Smooth muscle cell (in vitro differentiated cells): Measurements from ENCODE around the gene AGBL3. TPM values are rescaled to one million over a fixed set of nuclear protein-coding genes. Genes with fewer than 3 reads are reported as not detected.

Source experiments
- DNase-seq: peaks from one replicate; lab custom pipeline; 2025; ENCODE audit not compliant: unreplicated experiment; lab: John Stamatoyannopoulos, UW
- H2AFZ ChIP-seq: fragments of 200-600 bp; sonication (generic); 2 replicates; pipeline ENCODE4 v1.6.0; 2016; ENCODE audit warnings: antibody characterized with exemption, low read depth, mild to moderate bottlenecking
- H3F3A ChIP-seq: fragments of 200-600 bp; sonication (generic); 2 replicates; pipeline ENCODE4 v1.6.0; 2017; ENCODE audit warnings: antibody characterized with exemption, low read depth
- H3K27ac ChIP-seq: fragments of 200-600 bp; sonication (generic); 2 replicates; pipeline ENCODE4 v1.5.1; 2016; ENCODE audit warnings: low read depth, mild to moderate bottlenecking
- H3K27me3 ChIP-seq: fragments of 200-600 bp; sonication (generic); 2 replicates; pipeline ENCODE4 v1.6.1; 2016; ENCODE audit warnings: low read depth, mild to moderate bottlenecking
- H3K36me3 ChIP-seq: fragments of 200-600 bp; sonication (generic); 2 replicates; pipeline ENCODE4 v1.5.1; 2016; ENCODE audit warnings: low read depth
- H3K4me1 ChIP-seq: fragments of 200-600 bp; sonication (generic); 2 replicates; pipeline ENCODE4 v1.5.1; 2016; ENCODE audit warnings: low read depth
- H3K4me2 ChIP-seq: fragments of 200-600 bp; sonication (generic); 2 replicates; pipeline ENCODE4 v1.6.0; 2016; ENCODE audit warnings: mild to moderate bottlenecking
- H3K4me3 ChIP-seq: fragments of 200-600 bp; sonication (generic); 2 replicates; pipeline ENCODE4 v1.5.1; 2016; ENCODE audit warnings: mild to moderate bottlenecking
- H3K79me2 ChIP-seq: fragments of 200-600 bp; sonication (generic); 2 replicates; pipeline ENCODE4 v1.6.0; 2016; ENCODE audit warnings: low read depth, mild to moderate bottlenecking
- H3K9ac ChIP-seq: fragments of 200-600 bp; sonication (generic); 2 replicates; pipeline ENCODE4 v1.6.0; 2016; ENCODE audit warnings: low read depth
- H3K9me3 ChIP-seq: fragments of 200-600 bp; sonication (generic); replicated peaks from 2 replicates; pipeline ENCODE4 v1.5.1; 2016; ENCODE audit warnings: low read depth
- H4K20me1 ChIP-seq: fragments of 200-600 bp; sonication (generic); 2 replicates; pipeline ENCODE4 v1.6.0; 2016; ENCODE audit warnings: low read depth
- CTCF ChIP-seq: fragments of 200-600 bp; sonication (generic); IDR thresholded peaks from 2 replicates; pipeline ENCODE4 v1.5.1; 2017; ENCODE audit warnings: borderline replicate concordance, mild to moderate bottlenecking, antibody characterized with exemption; ENCODE audit not compliant: insufficient read depth, poor library complexity, severe bottlenecking
- WGBS: methylation state at CpG from one replicate; pipeline ENCODE4 v1.1.7; 2016; ENCODE audit warnings: low lambda C conversion rate; 5-methylcytosine and 5-hydroxymethylcytosine counted together
- polyA plus RNA-seq: library from polyadenylated mRNA; unstranded; fragments of >200 nt; fragmentation: Nextera tagmentation; extraction: Ambion mirVana; gene quantifications from 2 replicates; pipeline ENCODE4 v1.2.1, GENCODE V29; 2016
- total RNA-seq: library from RNA; depleted of rRNA; stranded (reverse); fragments of >200 nt; gene quantifications from 2 replicates; pipeline ENCODE4 v1.2.3, GENCODE V29; 2014

Gene AGBL3
- total and polyA plus RNA-seq, 2 experiments from 2014 or later: 0.23 to 2.5 TPM

- peaks cover 2% of the 10 kb centered on the region for H4K20me1 ChIP-seq
- H3F3A ChIP-seq: peaks cover 70% of the 10 kb centered on the region
- H3K27ac ChIP-seq: peak overlapping the region; percentile 97
- no peak overlapping the region for H3K4me3 ChIP-seq
- TF ChIP-seq CTCF: no peak
- peaks cover 18% of the 10 kb centered on the region for H3K36me3 ChIP-seq
- DNase-seq: no peak
- H3K27me3 ChIP-seq: no peaks in the 10 kb centered on the region
- no peaks in the 10 kb centered on the region for H3K9me3 ChIP-seq
- no peak overlapping the region for H2AFZ ChIP-seq
- H3K79me2 ChIP-seq: peaks cover 43% of the 10 kb centered on the region
- no peak overlapping the region for H3K4me2 ChIP-seq
- WGBS: 79% methylated on average over 4 of the region's 4 CpGs
- H3K9ac ChIP-seq: no peak overlapping the region
- H3K4me1 ChIP-seq: peaks cover 27% of the 10 kb centered on the region
Measured at GRCh38 chr7:134939136-134939535, 47.2 kb upstream of the AGBL3 start.

GRCh38 chr7:134940729-134941128, 45.6 kb upstream of the AGBL3 start:
- Histone ChIP-seq H3K27ac (peak overlapping the region; percentile 97), H3K27me3 (no peaks in the 10 kb centered on the region), H3K4me2 (peak overlapping the region; percentile 56), H3K9ac (peak overlapping the region; percentile 87), H3K79me2 (peaks cover 46% of the 10 kb centered on the region), H2AFZ (no peak overlapping the region), H3F3A (peaks cover 69% of the 10 kb centered on the region), H4K20me1 (peaks cover 2% of the 10 kb centered on the region), H3K4me1 (peaks cover 27% of the 10 kb centered on the region), H3K9me3 (no peaks in the 10 kb centered on the region), H3K36me3 (peaks cover 9% of the 10 kb centered on the region), H3K4me3 (no peak overlapping the region)
- DNase-seq: no peak
- no peak for TF ChIP-seq CTCF

- Histone ChIP-seq H3K27ac (peak overlapping the region; percentile 97), H3K36me3 (peaks cover 9% of the 10 kb centered on the region), H4K20me1 (peaks cover 2% of the 10 kb centered on the region), H3F3A (peaks cover 69% of the 10 kb centered on the region), H2AFZ (no peak overlapping the region), H3K4me2 (peak overlapping the region; percentile 56), H3K9ac (peak overlapping the region; percentile 87), H3K9me3 (no peaks in the 10 kb centered on the region), H3K4me3 (no peak overlapping the region), H3K79me2 (peaks cover 46% of the 10 kb centered on the region), H3K4me1 (peaks cover 27% of the 10 kb centered on the region), H3K27me3 (no peaks in the 10 kb centered on the region)
- no peak for DNase-seq
- no peak for TF ChIP-seq CTCF
- WGBS: 4% methylated on average over 3 of the region's 3 CpGs
Measured at GRCh38 chr7:134941185-134941900, 45.0 kb upstream of the AGBL3 start.

- Histone ChIP-seq H3K9ac (peak overlapping the region; percentile 87), H3K27me3 (no peaks in the 10 kb centered on the region), H3K4me2 (peak overlapping the region; percentile 56), H3F3A (peaks cover 71% of the 10 kb centered on the region), H4K20me1 (peaks cover 2% of the 10 kb centered on the region), H2AFZ (no peak overlapping the region), H3K4me1 (peaks cover 23% of the 10 kb centered on the region), H3K4me3 (no peak overlapping the region), H3K27ac (peak overlapping the region; percentile 97), H3K79me2 (peaks cover 46% of the 10 kb centered on the region), H3K9me3 (no peaks in the 10 kb centered on the region), H3K36me3 (peaks cover 9% of the 10 kb centered on the region)
- no peak for DNase-seq
- TF ChIP-seq CTCF: no peak
- 82% methylated on average over 5 of the region's 5 CpGs for WGBS
Measured at GRCh38 chr7:134941952-134942351, 44.4 kb upstream of the AGBL3 start.
